LoVo (cell line): ENCODE results near the gene COPA.

ENCODE experiments used
- DNase-seq: peaks from one replicate; pipeline ENCODE4 v3.0.0-alpha.2; 2016; ENCODE audit warnings: low spot score

Gene COPA

DNA sequence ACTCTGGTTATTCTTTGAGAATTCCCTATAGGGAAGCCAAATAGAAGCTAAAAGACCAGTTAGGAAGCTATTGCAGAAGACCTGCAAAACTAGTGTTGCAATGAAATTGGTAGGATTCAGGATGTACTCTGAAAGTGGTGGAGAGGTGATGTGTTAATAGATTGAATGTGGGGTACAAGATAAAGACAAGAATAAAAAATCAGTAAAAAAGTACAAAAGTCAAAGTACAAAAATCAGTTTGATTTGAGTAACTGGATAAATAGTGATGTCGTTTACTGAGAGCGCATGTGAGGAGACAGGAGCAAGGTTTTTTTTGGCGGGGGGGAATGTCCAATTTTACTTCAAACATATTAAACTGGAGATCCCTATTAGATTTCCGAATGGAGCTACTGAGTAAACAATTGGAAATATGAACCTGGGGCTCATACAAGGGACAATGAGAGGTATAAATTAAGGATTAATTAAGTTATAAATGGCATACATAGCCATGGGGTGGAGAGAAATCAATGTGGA, 78.2 kb downstream of the COPA start:
- no peak for DNase-seq

DNA sequence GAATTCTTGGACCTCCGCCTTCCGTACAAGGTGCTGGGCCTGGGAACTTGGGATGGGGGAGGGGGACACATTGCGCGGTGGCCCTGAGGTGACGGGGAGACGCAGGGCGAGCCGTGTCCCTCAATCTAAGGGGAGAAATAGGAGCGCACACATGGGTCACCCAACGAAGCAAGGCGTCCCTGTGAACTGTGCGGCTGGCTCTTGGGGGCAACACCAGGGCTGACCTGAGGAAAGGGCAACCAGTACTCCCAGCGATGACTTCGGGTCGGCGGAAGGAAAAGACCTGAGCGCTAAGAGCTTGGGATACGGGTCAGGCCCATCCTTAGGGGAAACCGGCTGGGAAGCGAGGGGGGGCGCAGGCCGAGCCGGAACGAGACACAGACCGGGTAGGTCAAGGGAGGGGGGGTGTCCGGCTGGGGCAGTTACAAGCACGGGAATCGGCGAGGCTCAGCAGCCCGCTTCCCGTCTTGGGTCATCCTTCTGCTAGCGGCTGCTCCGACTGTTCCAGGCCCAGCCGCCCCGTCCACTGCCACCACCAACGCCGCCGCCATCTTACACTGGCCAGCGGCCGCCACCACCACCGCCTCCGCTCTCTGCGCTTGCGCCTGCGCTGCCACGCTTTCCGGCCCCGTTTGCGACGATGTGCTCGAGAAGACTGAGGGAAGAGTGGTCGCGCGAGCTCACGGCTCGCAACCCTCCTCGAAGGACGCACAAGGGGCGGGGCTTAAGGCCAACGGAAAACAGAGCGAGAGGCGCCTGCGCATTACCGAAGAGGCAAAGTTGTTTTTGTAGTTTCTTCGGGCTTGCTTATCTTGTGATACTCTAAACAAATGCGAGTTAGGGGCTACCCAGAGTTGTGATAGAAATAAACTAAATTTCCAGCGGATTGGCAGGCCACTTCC, 80.9 kb downstream of the COPA start, which contains the start of gene DCAF8:
TSS of gene DCAF8 (minus strand) at position 657 of the 902 bp plus-strand sequence. CDS start 18,541 bp downstream, outside the sequence.
- peak; percentile 98 for DNase-seq

DNA sequence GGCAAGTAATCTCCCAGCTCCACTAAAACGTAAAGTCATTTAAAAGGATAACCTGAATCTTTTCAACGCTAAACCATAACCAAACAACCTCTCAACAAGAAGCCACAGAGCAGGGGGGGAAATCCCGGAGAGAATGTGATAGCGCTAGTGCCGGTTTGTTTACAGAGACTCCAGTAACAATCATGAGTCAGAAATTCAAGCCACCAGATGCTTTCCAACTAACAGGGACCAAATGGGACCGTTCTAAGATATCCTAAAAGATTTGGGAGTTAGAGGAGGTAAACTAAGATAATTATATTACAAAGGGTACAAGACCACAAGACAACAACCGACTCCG, 81.5 kb downstream of the COPA start:
- DNase-seq = peak; percentile 60

DNA sequence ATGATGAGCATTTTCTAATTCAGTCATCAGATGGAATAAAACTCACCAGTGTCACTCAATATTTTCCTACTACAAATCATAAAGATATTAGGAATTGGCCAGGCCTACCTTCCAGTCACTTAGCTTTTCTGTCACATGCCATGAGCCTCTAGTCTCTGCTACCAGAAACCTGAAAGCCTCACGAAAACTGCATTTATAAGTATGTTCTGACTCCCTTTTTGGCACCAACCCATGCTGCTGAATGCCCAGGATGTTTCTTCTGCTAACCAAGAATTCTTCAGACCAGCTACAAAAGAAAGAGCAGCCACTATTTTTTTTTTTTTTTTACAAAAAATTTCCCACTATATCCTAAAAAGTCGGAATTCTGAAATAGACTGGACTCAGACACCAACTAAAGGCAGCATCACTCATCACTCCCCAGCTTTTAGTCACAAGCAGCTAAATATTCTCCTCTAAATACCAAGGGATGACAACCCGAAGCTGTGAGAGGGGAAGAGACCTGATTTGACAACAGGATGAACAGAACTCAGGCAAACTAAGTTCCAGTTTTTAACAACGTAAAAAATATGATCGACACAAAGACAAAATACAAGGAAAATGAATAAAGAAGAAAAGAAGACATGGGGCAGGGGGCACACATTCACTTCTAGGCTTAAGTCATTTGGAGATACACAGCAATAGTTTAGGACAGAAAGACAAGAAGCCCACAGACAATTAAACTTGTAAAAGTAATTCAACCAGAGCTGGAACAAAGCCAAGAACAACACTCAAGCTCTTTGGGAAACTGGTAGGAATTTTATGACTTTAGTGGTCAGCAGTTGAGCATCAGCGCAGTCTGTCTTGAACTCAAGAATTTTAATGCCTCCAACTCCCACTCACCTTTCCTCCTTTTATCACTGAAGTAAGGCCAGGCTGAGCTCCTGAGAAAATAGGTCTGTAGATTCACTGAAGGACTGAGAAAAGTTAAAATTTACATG, 82.4 kb downstream of the COPA start:
- DNase-seq = peak; percentile 82

DNA sequence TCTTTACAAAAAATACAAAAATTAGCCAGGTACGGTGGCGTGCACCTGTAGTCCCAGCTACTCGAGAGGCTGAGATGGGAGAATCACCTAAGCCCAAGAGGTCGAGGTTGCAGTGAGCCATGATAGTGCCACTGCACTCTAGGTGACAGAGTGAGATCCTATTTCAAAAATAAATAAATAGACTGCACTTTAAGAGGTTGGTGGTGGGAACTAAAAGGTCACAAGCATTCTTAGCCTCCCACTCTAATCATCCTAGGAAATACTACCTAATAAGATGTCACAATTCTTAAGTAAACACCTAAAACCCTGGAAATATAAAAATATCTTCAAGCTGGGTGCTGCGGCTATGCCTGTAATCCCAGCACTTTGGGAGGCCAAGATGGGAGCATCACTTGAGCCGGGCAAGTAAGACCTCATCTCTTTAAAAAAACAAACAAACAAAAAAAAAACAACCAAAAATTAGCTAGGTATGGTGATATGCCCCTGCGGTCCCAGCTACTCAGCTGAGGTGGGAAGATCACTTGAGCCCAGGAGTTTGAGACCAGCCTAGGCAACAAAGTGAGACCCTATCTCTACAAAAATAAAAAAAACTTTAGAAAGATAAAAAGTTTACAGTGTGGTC, 84.8 kb downstream of the COPA start:
- DNase-seq = no peak

DNA sequence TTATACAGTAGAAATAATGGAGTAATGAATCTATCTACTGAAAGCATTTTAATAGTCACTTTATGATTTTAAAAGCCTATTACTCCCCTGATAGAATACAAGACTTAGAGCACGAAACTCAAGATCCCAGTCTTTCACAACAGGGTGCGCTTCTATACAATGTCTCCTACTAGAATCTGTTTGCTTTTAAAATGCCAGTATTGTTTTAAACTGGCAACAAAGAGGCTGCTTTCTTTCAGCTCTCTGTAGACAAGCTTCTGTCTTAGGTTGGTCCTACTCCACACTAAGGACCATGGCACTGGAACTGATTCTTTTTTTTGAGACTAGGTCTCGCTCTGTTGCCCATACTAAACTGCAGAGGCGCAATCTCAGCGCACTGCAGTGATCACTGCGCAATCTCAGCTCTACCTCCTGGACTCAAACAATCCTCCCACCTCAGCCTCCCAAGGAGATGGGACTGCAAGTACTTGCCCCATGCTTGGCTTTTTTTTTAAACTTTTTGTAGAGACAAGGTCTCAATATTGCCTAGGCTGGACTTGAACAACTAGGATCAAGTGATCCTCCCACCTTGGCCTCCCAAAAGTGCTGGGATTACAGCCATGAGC, 85.5 kb downstream of the COPA start:
- DNase-seq = no peak

DNA sequence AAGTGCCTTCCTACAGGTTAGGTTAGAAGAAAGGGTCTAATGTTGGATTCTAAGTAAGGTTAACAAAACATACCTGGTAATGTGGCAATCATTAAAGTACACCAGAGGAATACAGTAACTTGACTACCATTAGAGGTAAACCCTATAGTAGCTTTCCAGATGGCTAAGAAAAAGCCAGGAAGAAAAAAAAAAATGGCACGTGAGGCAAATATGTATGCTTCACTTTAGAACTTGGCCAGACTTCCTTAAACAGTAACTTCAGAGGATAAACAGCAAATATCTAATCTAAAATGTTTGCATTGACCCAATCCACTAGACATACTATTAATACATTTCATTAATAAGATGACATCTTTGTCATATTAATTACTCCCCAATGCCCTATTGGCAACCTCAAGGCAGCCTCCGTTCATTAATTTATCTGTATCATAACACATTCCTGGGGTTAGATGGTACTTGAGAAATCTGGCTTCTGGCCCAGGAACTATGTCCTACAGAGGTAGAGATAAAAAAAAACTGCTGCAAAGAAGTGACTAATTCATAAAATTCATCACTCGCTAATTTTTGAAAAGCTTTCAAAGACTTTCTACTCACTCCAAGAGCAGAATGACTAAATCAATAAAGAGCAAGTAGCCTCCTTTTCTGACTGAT, 86.5 kb downstream of the COPA start:
- DNase-seq = no peak

DNA sequence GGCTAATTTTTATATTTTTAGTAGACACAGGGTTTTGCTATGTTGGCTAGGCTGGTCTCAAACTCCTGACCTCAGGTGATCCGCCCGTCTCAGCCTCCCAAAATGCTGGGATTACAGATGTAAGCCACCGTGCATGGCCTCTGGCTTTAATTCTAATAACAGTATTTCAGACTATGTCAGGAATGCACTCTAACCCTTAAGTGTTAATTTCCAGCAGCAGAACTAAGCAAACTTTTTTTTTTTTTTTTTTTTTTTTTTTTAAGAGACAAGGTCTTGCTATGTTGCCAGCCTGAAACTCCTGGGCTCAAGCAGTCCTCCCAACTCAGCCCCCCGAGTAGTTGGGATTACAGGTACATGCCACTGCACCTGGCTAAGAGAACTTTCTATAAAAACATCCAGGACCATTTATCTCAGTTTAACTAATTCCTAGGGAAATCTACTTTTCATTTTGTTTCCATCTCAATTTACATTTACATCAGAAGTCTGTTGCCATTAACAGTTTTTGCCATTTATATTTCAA, 87.2 kb downstream of the COPA start:
- DNase-seq = no peak

DNA sequence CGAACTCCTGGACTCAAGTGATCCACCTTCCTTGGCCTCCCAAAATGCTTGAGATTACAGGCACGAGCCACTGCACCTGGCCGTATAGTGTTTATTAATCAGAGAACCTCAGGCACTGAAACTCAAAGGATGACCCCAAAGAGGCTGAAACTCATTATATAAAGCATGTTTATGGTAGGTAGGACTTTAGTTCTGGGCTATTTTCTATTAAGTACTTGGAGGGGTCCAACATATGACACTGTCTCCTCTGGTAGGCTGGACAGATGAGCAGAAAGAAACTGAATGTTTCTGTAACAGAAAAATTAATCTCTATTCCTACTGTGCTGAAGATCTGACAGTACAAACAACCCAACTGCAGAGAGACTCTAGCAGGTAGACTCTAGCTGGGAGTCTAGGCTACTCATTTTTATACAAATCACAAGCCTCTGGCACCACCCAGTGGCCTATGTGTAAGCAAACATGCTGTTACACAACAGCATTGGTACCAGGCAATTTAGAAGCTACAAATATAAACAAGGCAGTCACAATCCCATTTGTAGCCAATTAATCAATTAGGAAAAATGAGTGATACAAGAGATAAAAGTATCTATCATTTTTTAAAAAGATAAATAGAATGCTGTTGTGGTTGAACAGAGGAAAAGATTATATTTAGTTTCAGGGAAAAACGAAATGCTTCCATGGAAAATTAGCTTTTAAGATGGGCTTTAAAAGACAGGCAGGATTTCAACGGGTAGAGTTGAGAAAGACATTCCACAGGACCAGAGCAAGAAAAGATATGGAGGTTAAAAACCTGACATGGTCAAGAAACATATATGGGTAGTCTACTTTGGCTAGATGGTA, 91.1 kb downstream of the COPA start:
- peak; percentile 36 for DNase-seq

DNA sequence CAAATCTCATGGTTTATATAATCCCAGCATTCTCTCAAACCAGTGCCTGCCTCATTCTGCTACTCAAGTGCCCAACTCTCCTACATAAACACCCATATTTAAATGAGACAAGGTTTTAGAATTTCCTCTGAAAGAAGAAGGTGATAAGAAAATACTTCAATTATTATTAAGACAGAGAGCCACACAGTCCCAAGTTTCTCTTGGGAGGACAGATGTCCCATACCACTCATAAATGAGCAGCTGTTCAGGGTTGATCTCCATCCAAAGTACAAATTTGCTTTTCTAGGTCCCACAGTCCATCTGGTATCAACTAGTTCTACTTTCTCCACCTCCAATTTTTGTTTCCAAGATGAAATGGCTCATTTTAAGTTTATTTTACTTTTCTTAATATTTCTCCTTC, 92.0 kb downstream of the COPA start:
- no peak for DNase-seq

DNA sequence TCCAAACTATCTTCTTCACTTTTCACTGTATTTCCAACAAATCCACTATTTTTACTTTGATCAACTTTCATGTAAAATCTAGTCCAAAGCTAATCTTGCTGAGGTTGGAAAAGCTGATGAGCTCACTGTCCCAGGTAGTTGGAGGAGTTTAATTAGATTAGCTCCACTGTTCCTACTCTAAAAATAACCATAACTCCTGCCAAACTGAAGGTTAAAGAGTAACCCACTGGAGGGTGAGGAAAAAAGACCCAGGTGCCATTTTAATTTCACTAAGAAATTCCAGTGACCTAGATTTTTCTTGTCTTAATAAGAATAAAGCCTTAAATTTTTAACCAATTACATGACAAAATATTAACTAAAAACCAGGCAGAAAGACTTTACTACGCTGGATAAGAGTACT, 96.0 kb downstream of the COPA start:
- DNase-seq = no peak

DNA sequence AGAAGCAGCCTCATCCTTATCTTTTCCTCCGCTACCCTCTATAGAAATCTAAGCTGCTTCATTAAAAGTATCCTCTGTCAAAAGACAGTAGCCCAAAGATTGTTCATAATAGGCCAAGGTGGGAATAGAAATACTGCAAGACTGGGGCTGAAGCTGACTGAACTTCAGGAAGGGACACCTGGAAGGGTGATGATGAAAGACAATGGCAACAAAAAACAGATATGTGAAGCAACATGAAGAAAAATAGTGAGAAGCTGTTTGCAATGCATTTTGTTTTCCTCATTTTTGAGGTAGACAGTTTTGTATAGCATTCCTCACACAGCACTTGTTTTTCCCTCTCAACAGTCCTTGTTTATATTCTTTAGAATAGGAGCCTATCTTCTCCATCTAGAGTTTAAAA, 97.6 kb downstream of the COPA start:
- no peak for DNase-seq

DNA sequence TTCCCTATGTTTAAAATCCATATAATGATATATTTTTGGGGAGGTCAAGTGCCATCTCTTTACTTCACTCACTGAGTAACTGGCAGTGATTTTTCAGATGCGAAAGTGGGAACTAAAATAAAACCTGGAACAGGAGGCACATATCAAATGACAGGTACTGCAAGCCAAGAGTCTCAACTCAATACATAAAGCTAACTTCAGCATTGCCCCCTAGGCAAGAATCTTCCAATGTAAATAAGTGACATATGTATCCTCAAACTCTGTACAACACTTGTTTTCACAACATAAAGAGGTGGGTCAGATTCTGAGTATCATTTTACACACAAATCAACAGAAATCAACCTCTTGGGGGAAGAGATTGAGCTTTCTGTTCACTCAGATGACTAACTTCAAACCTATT, 98.8 kb downstream of the COPA start:
- no peak for DNase-seq

DNA sequence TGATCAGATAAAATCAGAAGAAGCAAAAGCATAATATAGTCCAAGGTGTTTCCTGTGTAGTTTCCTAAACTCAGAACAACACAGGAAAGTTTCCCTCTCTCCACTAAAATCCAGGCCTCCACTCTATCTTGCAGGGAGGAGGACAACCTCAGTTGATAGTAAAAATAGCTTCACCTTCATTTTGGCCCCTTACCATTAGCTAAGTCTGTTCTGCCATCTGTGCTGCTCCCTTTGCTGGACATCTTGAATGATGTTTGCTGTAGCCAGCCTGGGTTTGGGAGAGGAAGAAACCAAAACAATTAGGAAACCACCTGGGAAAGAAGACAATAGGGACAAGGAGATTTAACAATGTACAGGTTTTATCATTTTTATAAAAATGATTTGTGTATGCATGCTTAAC, 99.3 kb downstream of the COPA start:
- DNase-seq = no peak

DNA sequence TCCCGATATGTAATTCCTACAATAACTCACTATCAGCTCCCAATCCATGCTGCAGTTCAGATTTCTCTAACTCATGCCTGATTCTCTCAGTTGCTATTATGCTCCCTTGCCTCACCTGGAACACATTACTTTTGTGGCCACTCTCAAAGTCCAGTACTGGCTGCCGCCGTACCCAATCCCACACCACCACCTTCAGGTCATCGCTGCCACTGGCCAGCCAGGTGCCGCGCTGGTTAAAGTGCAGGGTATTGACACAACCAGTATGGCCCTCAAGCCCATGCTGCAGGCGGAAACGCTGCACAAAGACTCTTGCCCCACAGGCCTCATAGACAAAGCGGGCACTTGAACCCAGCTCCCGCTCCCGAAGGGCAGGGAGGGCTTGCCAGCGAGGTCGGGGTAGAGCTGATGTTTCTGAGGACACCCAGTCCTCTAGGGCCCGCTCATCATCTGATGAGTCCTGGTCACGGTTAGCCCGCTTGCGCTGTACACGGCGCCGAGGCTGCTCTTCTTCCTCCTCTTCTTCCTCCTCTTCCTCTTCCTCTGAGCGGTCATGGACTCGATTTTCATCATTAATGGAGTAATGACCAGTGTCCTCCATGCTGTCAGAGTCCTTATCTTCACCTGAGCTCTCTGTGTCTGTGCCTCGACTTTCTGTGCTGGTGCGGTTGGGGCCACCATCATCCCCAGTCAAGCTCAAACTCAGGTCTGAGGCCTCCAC, 103.3 kb downstream of the COPA start:
- no peak for DNase-seq
